ENCODE data around the gene UQCRFS1. TPM values are rescaled to one million over a fixed set of nuclear protein-coding genes. Genes with fewer than 3 reads are reported as not detected.
"Not testable (repeated sequence)": the region's sequence is repeated elsewhere in the genome, so short reads cannot be mapped to it uniquely, and the experiment has no call there.

Gene UQCRFS1
- total RNA-seq, 1 donor from 2014 or later = 24.9 TPM

GRCh38 chr19:29212356-29212647 is 649 bp downstream of the UQCRFS1 start:
- peaks cover 29% of the 10 kb centered on the region for H3K4me1 Mint-ChIP-seq
- H3K27me3 Mint-ChIP-seq (ENCODE audit: low read depth) = peaks cover 7% of the 10 kb centered on the region
- peak overlapping the region; percentile 82 for H3K4me3 Mint-ChIP-seq
- no peak for TF ChIP-seq CTCF (IDR thresholded peaks at IDR 0.05; ENCODE audit: unreplicated experiment)
- peaks cover 4% of the 10 kb centered on the region for H3K9me3 Mint-ChIP-seq
- peak overlapping the region; percentile 96 for H3K27ac Mint-ChIP-seq
- DNase-seq (ENCODE audit: low spot score in 2 of 2, unreplicated experiment in 2 of 2) = no peak
- H3K36me3 Mint-ChIP-seq = peaks cover 4% of the 10 kb centered on the region

- Mint-ChIP-seq H3K27me3 (ENCODE audit: low read depth) (peaks cover 5% of the 10 kb centered on the region), H3K4me3 (peak overlapping the region; percentile 82), H3K4me1 (peaks cover 29% of the 10 kb centered on the region), H3K9me3 (peaks cover 4% of the 10 kb centered on the region), H3K36me3 (peaks cover 4% of the 10 kb centered on the region), H3K27ac (peak overlapping the region; percentile 96)
- no peak for TF ChIP-seq CTCF (IDR thresholded peaks at IDR 0.05; ENCODE audit: unreplicated experiment)
- DNase-seq (ENCODE audit: low spot score in 2 of 2, unreplicated experiment in 2 of 2) = no peak
These were observed 1.2 kb downstream of the UQCRFS1 start for GRCh38 chr19:29211562-29212355.

- not testable (repeated sequence) for H3K27me3 Mint-ChIP-seq (ENCODE audit: low read depth); DNase-seq (ENCODE audit: low spot score in 2 of 2, unreplicated experiment in 2 of 2); H3K36me3 Mint-ChIP-seq; H3K9me3 Mint-ChIP-seq
- H3K4me1 Mint-ChIP-seq = peaks cover 23% of the 10 kb centered on the region
- H3K27ac Mint-ChIP-seq = peak overlapping the region; percentile 96
- peak overlapping the region; percentile 82 for H3K4me3 Mint-ChIP-seq
These were observed 1.9 kb downstream of the UQCRFS1 start for GRCh38 chr19:29211041-29211440.

GRCh38 chr19:29210502-29210901 is 2.4 kb downstream of the UQCRFS1 start:
- H3K4me3 Mint-ChIP-seq; H3K36me3 Mint-ChIP-seq; H3K9me3 Mint-ChIP-seq; DNase-seq (ENCODE audit: low spot score in 2 of 2, unreplicated experiment in 2 of 2); H3K27ac Mint-ChIP-seq; H3K27me3 Mint-ChIP-seq (ENCODE audit: low read depth): not testable (repeated sequence)
- H3K4me1 Mint-ChIP-seq = peaks cover 19% of the 10 kb centered on the region

- H3K27ac Mint-ChIP-seq; H3K9me3 Mint-ChIP-seq; H3K36me3 Mint-ChIP-seq; H3K27me3 Mint-ChIP-seq (ENCODE audit: low read depth); DNase-seq (ENCODE audit: low spot score in 2 of 2, unreplicated experiment in 2 of 2); H3K4me3 Mint-ChIP-seq: not testable (repeated sequence)
- peaks cover 15% of the 10 kb centered on the region for H3K4me1 Mint-ChIP-seq
These were observed 5.4 kb downstream of the UQCRFS1 start for GRCh38 chr19:29207403-29208187.

- no peak overlapping the region for H3K27ac Mint-ChIP-seq
- no peaks in the 10 kb centered on the region for H3K27me3 Mint-ChIP-seq (ENCODE audit: low read depth)
- peaks cover 4% of the 10 kb centered on the region for H3K9me3 Mint-ChIP-seq
These were observed 6.5 kb downstream of the UQCRFS1 start for GRCh38 chr19:29206453-29206852.

More at GRCh38 chr19:29206453-29206852, 6.5 kb downstream of the UQCRFS1 start:
- TF ChIP-seq CTCF (IDR thresholded peaks at IDR 0.05; ENCODE audit: unreplicated experiment) = no peak
- Mint-ChIP-seq H3K36me3 (peaks cover 7% of the 10 kb centered on the region), H3K4me3 (no peak overlapping the region), H3K4me1 (peaks cover 9% of the 10 kb centered on the region)
- no peak for DNase-seq (ENCODE audit: low spot score in 2 of 2, unreplicated experiment in 2 of 2)

Data from mesothelial cell of epicardium (in vitro differentiated cells).